ENCODE measurements around the gene TAF8. TPM values are rescaled to one million over a fixed set of nuclear protein-coding genes. Genes with fewer than 3 reads are reported as not detected.
"Not testable (repeated sequence)": the region's sequence is repeated elsewhere in the genome, so short reads cannot be mapped to it uniquely, and the experiment has no call there.

Gene TAF8
- total RNA-seq, result 4.8 TPM

- DNase-seq, result peak; percentile 90
Measured at GRCh38 chr6:42050297-42051267, at the start of gene TAF8. Gene TAF8 (plus strand): TSS chr6:42050524. CDS start chr6:42050542, 18 bp downstream.

DNA sequence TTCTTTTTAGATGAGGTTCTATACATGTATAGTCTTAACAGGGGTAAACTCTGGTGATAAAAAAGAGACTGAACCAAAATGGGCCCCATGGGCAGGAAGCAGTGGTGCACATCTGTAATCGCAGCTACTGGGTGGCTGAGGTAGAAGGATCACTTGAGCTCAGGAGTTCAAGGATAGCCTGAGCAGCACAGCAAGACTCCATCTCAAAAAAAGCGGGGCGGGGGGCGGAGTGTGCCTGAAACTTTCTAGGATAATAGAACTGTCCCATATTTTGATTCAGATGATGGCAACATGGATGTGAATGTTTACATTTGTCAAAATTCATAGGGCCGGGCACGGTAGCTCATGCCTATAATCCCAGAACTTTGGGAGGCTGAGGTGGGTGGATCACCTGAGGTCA, 48.8 kb upstream of the TAF8 start:
- no peak for DNase-seq

- DNase-seq, result not testable (repeated sequence)
Measured at GRCh38 chr6:42003658-42004057, 46.7 kb upstream of the TAF8 start.

DNA sequence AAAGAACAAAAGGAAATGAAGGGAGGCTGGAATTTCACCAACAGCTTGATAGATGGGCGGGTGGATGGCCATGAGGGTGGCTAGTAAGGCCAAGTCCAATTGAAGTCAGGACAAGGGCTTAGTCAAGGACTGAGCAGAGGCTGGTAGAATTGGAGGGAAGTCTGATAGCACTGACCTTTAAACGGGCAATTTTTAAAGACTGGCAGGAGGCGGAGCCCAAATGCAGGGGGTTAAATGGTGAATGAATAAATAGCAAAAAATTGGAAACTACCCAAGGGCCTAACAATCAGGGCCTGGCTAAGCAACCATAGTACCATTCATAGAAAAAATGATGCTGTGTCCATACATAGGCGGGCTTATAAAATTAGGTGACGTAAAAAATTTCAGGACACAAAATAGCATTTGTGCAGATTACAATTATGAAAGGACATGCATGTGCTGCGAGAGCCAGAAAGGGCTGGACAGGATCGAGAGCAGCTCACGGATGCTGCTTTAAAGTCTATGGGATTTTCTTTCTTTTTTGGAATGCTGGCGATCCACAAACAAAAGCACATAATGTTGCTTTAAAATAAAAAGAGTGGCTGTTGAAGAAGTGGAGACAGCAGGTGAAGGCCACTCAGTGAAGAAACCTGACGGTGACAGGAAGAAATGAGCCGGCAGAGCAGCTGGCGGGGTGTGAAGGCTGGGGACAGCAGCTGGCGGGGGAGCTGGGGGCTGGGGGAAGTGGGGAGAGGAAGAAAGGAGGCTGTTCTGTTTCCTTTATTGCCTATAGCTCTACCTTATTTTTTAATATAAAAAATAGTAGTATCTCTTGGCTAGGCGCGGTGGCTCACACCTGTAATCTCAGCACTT, 42.8 kb upstream of the TAF8 start:
- DNase-seq, result no peak

DNA sequence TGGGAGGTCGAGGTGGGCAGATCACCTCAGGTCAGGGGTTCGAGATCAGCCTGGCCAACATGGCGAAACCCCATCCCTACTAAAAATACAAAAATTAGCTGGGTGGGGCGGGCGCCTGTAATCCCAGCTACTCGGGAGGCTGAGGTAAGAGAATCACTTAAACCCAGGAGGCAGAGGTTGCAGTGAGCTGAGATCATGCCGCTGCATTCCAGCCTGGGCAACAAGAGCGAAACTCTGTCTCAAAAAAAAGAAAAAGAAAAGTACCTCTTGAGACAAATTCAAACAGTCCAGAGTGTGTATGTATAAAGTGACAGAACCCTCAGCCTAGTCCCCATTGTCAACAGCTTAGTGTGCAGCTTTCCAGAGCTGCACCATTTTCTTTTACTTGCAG, 42.2 kb upstream of the TAF8 start:
- not testable (repeated sequence) for DNase-seq

- DNase-seq, result no peak
Measured at GRCh38 chr6:42009844-42010184, 40.5 kb upstream of the TAF8 start.

- no peak for DNase-seq
Measured at GRCh38 chr6:42010185-42010891, 40.0 kb upstream of the TAF8 start.

- DNase-seq, result no peak
Measured at GRCh38 chr6:42010909-42011308, 39.4 kb upstream of the TAF8 start.

GRCh38 chr6:42012501-42013133, 37.7 kb upstream of the TAF8 start:
- no peak for DNase-seq

DNA sequence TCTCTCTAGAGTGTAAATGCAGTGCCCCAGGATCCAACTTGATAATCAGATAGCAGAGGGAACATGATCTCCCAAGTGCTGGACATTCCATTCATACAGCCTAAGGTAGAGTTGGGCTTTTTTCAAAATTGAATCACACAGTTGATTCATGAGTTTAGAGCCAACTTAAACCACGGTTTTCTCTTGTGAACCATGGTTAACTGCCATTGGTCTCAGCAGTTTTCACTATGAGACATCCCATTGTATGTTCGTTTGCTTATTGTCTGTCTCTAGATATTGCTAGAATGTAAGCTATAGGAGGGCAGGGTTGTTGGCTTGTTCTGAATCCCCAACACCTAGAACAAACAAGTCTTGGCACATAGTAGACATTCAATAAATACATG, 37.2 kb upstream of the TAF8 start:
- no peak for DNase-seq

DNA sequence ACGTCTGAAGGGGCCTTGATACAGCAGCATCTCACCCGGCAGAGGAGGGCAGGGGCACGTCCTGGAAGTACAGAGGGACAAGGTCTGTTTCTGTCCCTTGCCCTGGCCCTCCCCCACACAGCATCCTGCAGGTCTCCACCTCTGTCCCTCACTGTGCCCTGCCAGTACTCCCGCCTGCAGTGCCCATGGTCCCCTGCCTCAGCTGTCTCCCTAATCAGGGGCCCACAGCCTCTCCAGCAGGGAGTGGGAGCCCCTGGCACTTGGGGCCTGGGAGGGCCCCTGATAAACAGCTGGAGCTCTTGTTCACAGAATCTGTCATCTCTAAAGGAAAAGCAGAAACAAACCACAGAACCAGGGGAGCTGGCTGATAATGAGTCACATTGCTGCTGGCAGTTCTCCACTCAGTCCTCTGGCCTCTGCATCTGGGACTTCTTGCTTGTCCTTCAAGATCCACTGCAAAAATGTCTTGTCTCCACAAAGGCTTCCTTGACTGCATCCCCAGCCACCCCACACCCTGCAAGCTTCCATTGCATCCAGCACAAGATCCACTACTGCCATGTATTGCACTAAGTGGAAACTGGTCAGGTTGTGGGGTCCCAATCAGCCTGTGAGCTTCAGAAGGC, 33.2 kb upstream of the TAF8 start:
- DNase-seq, result no peak

DNA sequence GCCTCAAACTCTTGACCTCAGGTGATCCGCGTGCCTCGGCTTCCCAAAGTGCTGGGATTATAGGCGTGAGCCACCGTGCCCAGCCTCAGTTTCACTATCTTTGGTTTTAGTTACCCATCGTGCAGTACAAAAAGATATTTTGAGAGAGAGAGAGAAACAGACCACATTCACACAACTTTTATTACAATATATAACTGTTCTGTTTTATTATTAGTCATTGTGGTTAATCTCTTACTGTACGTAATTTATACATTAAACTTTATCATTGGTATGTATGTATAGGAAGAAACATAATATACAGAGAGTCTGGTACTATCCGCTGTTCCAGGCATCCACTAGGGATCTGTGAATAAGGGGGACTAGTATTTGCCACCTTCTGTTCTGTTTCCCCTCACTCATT, 29.4 kb upstream of the TAF8 start:
- DNase-seq, result no peak

DNA sequence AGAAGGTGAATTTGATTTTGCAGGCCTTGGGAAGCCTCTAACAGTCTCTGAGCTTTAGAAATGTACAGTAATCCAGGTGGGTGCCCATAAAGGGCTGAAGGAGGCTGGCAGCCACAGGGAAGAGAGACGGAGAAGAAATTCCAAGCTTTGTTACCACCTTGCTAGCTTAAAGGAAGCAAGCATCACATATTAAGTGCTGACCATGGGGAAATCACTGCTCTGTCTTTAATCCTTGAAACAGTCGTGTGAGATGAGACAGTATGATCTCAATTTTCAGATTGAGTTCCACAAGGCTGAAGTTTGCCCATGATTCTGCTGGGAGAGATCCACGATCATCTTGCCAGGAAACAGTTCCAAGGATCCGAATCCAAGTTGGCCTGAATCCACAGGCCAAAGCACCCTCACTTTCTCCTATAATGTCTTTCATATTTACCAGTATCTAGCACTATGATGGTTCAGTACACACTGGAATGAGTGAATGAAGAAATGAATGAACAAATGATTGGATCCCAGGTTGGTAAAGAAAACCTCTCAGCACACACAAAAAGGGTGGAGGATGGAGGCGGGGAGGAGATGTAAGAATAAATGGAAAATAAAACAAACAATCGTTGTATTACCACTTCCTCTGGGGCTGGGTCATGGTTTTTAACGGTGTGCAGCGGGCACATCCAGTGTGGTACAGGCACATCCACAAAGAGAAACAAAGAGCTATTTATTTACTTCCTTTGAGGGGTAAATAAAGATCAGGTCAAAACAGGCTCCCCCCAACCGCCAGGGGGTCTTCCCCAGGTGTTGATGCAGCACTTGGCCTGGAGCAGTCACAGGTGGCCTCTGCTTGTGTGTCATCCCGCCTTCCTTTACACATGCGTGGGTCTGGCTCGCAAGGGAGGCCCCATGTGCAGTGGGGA, 28.2 kb upstream of the TAF8 start:
- no peak for DNase-seq

DNA sequence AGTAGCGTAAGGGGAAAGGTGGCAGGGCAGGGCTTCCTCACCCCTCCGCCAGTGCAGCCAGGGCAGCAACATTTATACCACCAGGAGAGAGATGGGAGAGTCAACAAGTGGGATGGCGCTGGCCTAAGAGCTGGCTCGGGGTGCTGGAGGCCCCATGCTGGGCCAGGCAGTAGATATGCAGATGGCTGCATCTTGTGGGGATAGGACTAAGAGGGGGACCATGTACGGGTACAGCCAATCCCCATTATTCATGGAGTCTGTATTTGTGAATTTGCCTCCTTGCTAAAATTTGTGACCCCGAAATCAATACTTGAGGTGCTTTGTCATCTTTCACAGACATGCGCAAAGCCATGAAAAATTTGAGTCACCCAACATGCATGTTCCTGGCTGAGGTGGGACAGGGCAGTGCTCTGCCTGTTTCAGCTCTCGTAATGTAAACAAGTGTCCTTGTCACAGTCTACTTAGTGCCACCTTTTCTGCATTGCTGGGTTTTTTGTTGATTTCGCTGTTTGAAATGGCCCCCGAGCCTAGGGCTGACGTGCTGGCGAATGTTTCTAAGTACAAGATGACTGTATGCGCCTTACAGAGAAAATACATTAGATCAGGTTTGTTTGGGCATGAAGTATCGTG, 27.5 kb upstream of the TAF8 start:
- no peak for DNase-seq

DNA sequence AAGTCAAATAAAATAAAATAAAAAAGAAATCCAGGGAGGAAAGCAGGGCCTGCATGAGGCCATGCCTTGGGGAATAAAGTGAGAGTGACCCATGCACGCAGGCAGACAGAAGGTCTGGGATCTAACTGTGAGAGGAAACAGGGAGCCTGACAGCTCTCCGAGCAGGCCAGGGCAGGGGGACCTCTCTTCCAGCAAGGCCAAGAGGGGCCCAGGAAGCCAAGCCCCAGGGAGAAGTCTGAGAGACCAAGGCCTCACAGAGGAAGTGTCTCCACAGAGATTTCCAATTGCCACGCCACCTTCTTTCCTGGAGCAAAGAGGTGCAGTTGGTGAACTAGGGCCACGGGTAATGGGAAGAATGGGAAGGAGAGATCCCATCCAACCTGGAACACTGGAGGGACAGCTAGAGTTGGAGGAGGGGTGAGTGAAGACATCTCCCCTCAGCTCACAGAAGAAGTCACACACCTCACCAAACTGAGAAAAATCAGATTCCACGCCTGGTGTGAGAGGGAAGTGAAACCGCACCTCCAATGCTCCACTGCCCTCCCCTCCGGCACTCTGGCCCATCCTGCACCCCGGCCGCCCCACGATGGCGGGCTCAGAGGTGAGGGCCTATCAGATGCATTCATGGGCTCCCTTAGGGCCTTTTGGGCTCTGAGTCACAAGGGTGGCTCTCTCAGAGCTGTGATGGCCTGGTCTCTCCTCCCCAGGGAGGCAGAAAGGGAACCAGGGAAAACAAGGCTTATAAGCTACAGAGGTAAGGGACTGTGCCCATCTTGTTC, 25.1 kb upstream of the TAF8 start:
- no peak for DNase-seq

DNA sequence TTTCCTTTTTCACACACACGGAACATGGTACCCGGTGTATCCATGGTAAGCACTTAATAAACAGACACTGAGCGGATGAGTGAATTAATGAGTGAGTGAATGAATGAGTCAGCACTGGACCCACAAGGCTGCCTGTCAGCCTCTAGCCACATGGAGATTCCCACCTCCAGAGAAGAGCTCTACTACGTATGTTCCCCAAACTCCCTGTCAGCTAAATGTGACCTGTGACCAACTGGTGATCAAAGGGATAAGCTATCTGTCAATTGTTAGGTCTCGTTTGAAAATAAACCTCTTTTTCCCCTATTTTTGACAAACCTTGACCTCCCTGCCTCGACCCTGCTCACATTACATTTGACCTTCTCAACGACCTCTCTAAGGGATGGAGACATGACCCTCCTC, 24.5 kb upstream of the TAF8 start:
- DNase-seq, result no peak

GRCh38 chr6:42026540-42026939, 23.8 kb upstream of the TAF8 start:
- no peak for DNase-seq

DNA sequence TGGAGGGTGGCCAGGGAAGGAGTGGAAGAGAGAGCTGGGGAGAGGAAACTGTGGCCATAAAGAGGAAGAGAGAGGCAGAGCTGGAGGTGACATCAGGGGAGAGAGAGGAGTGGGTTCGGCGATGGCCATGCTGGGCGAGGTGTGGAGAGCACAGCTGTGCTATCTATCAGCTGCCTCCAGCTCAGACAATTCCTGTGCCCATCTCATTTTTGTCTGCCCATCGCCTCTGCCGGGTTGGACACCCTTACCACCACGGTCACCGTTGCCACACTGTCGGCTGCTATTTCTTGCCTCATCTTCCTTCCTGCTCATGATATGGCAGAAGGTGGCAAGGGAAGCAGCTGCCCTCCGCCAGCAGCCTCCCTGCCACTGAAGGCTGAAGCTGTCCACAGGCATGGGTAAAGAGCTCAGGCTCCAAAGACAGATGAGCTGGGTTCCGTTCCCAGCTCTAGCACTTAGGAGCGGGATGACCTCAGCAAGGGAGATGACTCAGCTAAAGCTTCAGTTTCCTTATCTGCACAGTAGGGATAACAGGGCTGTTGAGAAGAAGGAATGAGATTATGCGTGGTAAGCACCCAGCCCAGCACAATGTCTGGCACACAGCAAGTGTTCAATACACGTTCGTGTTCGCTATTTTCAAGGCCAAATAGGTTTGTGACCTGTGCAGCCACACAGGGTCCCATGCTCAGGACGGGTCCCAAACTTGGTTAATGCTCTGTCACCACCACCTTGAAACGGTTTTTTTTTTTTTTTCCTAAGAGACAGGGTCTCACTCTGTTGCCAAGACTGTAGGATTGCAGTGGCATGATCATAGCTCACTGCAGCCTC, 21.9 kb upstream of the TAF8 start:
- DNase-seq, result no peak

All from occipital lobe (tissue), 2 donors.